Esophagus squamous epithelium (tissue), 4 donors: Measurements from ENCODE around the gene FBLN7.

Experiments used
- CTCF ChIP-seq, 6 experiments: fragments of 450-650 bp in 4 of 6; fragments of 200-600 bp in 2 of 6; sonication (generic) in 2 of 6; IDR thresholded peaks; one replicate each; pipeline ENCODE4 v1.5.1; 2016 to 2019; ENCODE audit warnings: antibody characterized with exemption in 6 of 6, mild to moderate bottlenecking in 4 of 6, moderate library complexity in 4 of 6
- POLR2A ChIP-seq, 4 donors: fragments of 450-650 bp; IDR thresholded peaks; one replicate each; pipeline ENCODE4 v1.6.1; 2017; ENCODE audit warnings: antibody characterized with exemption in 4 of 4, mild to moderate bottlenecking in 4 of 4, moderate library complexity in 3 of 4

- TF ChIP-seq CTCF (IDR thresholded peaks at IDR 0.05) (no peak), POLR2A (IDR thresholded peaks at IDR 0.05) (no peak)
These were observed 9.1 kb upstream of the FBLN7 start for GRCh38 chr2:112129060-112129459.
